ENCODE measurements around the gene F2R.

DNA sequence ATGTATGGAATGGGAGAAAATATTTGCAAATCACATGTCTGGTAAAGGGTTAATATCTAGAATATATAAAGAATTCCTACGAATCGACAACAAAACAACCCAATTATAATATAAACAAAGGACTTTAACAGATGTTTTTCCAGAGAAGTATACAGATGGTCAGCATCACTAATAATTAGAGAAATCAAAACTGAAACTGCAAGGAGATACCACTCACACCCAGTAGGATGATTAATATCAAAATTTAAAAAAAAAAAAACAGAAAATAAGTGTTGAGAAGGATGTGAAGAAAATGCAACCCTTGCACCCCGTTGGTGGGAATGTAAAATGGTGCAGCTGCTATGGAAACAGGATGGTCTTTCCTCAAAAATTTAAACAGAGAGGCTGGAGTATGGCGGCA lies 34.6 kb upstream of the F2R start:
- TF ChIP-seq, protein P1, sequence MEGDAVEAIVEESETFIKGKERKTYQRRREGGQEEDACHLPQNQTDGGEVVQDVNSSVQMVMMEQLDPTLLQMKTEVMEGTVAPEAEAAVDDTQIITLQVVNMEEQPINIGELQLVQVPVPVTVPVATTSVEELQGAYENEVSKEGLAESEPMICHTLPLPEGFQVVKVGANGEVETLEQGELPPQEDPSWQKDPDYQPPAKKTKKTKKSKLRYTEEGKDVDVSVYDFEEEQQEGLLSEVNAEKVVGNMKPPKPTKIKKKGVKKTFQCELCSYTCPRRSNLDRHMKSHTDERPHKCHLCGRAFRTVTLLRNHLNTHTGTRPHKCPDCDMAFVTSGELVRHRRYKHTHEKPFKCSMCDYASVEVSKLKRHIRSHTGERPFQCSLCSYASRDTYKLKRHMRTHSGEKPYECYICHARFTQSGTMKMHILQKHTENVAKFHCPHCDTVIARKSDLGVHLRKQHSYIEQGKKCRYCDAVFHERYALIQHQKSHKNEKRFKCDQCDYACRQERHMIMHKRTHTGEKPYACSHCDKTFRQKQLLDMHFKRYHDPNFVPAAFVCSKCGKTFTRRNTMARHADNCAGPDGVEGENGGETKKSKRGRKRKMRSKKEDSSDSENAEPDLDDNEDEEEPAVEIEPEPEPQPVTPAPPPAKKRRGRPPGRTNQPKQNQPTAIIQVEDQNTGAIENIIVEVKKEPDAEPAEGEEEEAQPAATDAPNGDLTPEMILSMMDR (conservative IDR thresholded peaks at IDR 0.05 in 1 of 2, IDR thresholded peaks at IDR 0.05 in 1 of 2; ENCODE audit: extremely low read depth in 1 of 2, insufficient read depth in 1 of 2, low read depth in 1 of 2, low read length in 2 of 2): no peak
- TF ChIP-seq EZH2 (IDR thresholded peaks at IDR 0.05; ENCODE audit: borderline replicate concordance, low read length): no peak

All from mammary epithelial cell (primary cell).